Superior temporal gyrus (tissue), 1 donor: ENCODE data around the gene CD300C.
"Not testable (repeated sequence)": the region's sequence is repeated elsewhere in the genome, so short reads cannot be mapped to it uniquely, and the experiment has no call there.

Experiments
- DNase-seq: peaks from one replicate; pipeline ENCODE4 v3.0.0-alpha.2; 2016; ENCODE audit errors: extremely low spot score

Gene CD300C

GRCh38 chr17:74532115-74532514 is 13.8 kb downstream of the CD300C start:
- DNase-seq = peak; percentile 24

GRCh38 chr17:74531231-74531761 is 14.6 kb downstream of the CD300C start, which contains the start of gene CD300LB:
Gene CD300LB (minus strand): TSS chr17:74531475. CDS start chr17:74531350, 125 bp downstream.
- DNase-seq = no peak

- DNase-seq = no peak
Observed at GRCh38 chr17:74530831-74531150, 15.1 kb downstream of the CD300C start.

GRCh38 chr17:74529243-74529642 is 16.7 kb downstream of the CD300C start:
- DNase-seq = no peak

GRCh38 chr17:74528491-74529199 is 17.3 kb downstream of the CD300C start:
- peak; percentile 27 for DNase-seq

- no peak for DNase-seq
Observed at GRCh38 chr17:74527756-74528155, 18.2 kb downstream of the CD300C start.

- no peak for DNase-seq
Observed at GRCh38 chr17:74527081-74527480, 18.8 kb downstream of the CD300C start.

- no peak for DNase-seq
Observed at GRCh38 chr17:74526681-74527080, 19.2 kb downstream of the CD300C start.

GRCh38 chr17:74525781-74526288 is 20.1 kb downstream of the CD300C start:
- no peak for DNase-seq

- DNase-seq = no peak
Observed at GRCh38 chr17:74525465-74525725, 20.5 kb downstream of the CD300C start.

- no peak for DNase-seq
Observed at GRCh38 chr17:74524653-74525464, 21.1 kb downstream of the CD300C start.

- DNase-seq = no peak
Observed at GRCh38 chr17:74523308-74523707, 22.6 kb downstream of the CD300C start.

GRCh38 chr17:74522381-74523105 is 23.4 kb downstream of the CD300C start:
- no peak for DNase-seq

- no peak for DNase-seq
Observed at GRCh38 chr17:74521701-74522201, 24.2 kb downstream of the CD300C start.

- no peak for DNase-seq
Observed at GRCh38 chr17:74520790-74521480, 25.0 kb downstream of the CD300C start.

GRCh38 chr17:74520016-74520434 is 25.9 kb downstream of the CD300C start:
- DNase-seq = no peak

GRCh38 chr17:74518413-74518981 is 27.4 kb downstream of the CD300C start:
- not testable (repeated sequence) for DNase-seq

GRCh38 chr17:74516561-74517328 is 29.2 kb downstream of the CD300C start:
- DNase-seq = no peak

- no peak for DNase-seq
Observed at GRCh38 chr17:74515941-74516340, 30.0 kb downstream of the CD300C start.

- no peak for DNase-seq
Observed at GRCh38 chr17:74514632-74515334, 31.1 kb downstream of the CD300C start.
